Fibroblast of lung (primary cell): ENCODE results near the gene FRG2.
"Not testable (repeated sequence)": the region's sequence is repeated elsewhere in the genome, so short reads cannot be mapped to it uniquely, and the experiment has no call there.

ENCODE experiments used
- CTCF ChIP-seq, 2 donors: IDR thresholded peaks in 1 of 2; conservative IDR thresholded peaks in 1 of 2; 1 replicate in 1 of 2; 2 replicates in 1 of 2; pipeline ENCODE4 v1.5.1; 2011 to 2012; ENCODE audit warnings: low read length in 2 of 2, control low read depth in 1 of 2, inconsistent platforms in 1 of 2, low read depth in 1 of 2, mild to moderate bottlenecking in 1 of 2
- EZH2 ChIP-seq: IDR thresholded peaks from 2 replicates; pipeline ENCODE4 v1.5.1; 2012; ENCODE audit warnings: low read length, control low read depth, mild to moderate bottlenecking; ENCODE audit errors: missing control alignments

DNA sequence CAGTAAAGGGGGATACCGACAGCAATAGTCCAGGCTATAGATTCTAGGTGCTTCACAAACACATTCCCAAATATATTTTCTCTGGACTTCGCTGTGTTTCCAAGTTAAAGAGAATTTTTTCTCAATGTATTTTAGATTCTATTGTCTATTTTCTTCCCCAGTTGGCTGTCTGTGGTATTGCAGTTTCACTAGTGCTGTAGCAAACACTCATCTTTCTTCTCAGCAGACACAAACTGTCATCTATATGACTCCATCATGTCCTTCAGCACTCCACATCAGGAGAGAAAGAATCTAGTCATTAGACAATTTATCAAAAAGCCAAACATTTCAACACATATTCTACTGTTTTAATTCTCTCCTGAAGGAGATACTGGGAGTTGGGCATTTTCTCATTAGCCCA is 37.3 kb upstream of the FRG2 start, which contains the start of gene DBET:
- TF ChIP-seq CTCF (conservative IDR thresholded peaks at IDR 0.05 in 1 of 2, IDR thresholded peaks at IDR 0.05 in 1 of 2; ENCODE audit: low read depth in 1 of 2, low read length in 2 of 2); EZH2: not testable (repeated sequence)
